ENCODE results near the gene MN1. TPM values are rescaled to one million over a fixed set of nuclear protein-coding genes. Genes with fewer than 3 reads are reported as not detected.

MN1 gene
- total and polyA plus RNA-seq, 2 of the 8 experiments (the other 6 are each of a cell fraction or from before 2014, with no cell fraction given), result 3.1 to 4.9 TPM

- H3K27ac ChIP-seq (ENCODE audit: low read depth, low read length), result no peak overlapping the region
- H3K9ac ChIP-seq (replicated peaks in 1 of 4; ENCODE audit: extremely low read depth in 1 of 4, low read depth in 3 of 4, low read length in 3 of 4), result no peak overlapping the region
These were observed 10.2 kb downstream of the MN1 start for GRCh38 chr22:27791159-27791858.

More at GRCh38 chr22:27791159-27791858, 10.2 kb downstream of the MN1 start:
- Histone ChIP-seq H3K36me3 (ENCODE audit: control insufficient read depth in 2 of 4, insufficient read depth in 4 of 4, low read length in 3 of 4) (no peaks in the 10 kb centered on the region), H3K56ac (replicated peaks; ENCODE audit: insufficient read length, low read depth, low read length) (no peak overlapping the region), H3K79me1 (ENCODE audit: low read depth, low read length) (peaks cover 3% of the 10 kb centered on the region; the same call in 1 of the 2 replicates), H2AK5ac (ENCODE audit: low read depth, low read length) (no peak overlapping the region), H3K9me3 (ENCODE audit: insufficient read depth in 2 of 2, low read depth in 1 of 2, low read length in 1 of 2) (no peaks in the 10 kb centered on the region), H3K23me2 (ENCODE audit: low read depth, low read length) (no peaks in the 10 kb centered on the region; the same call in 1 of the 2 replicates), H3K23ac (ENCODE audit: insufficient read length) (no peak overlapping the region), H4K20me1 (replicated peaks in 1 of 2; ENCODE audit: control insufficient read depth in 1 of 2, insufficient read depth in 2 of 2, low read length in 2 of 2) (peaks cover 2% of the 10 kb centered on the region in 2 experiments), H3K79me2 (ENCODE audit: control insufficient read depth in 1 of 2, insufficient read depth in 2 of 2, low read length in 2 of 2) (no peaks in the 10 kb centered on the region), H3K27me3 (replicated peaks in 1 of 4; ENCODE audit: control insufficient read depth in 3 of 4, extremely low read depth in 1 of 4, insufficient read depth in 3 of 4, low read length in 3 of 4) (peaks cover 9 to 65% (median 44%) of the 10 kb centered on the region in 4 experiments), H3K4ac (replicated peaks; ENCODE audit: insufficient read length, low read depth, low read length) (no peak overlapping the region), H3K4me2 (ENCODE audit: insufficient read depth in 1 of 2, low read depth in 2 of 2, low read length in 2 of 2) (peak overlapping the region; percentile 54 to 64), H3K4me3 (ENCODE audit: extremely low read depth in 1 of 4, insufficient read depth in 2 of 4, low read depth in 3 of 4, low read length in 4 of 4) (peak overlapping the region in 2 of 4 experiments; percentile 12 to 42; a peak in 4 of 8 replicates), H4K5ac (ENCODE audit: insufficient read length, low read depth, low read length) (no peak overlapping the region), H4K91ac (replicated peaks; ENCODE audit: insufficient read length, low read length) (no peak overlapping the region), H2BK20ac (ENCODE audit: low read length) (no peak overlapping the region), H4K8ac (ENCODE audit: extremely low read depth, insufficient read depth, low read length) (no peak overlapping the region), H2BK15ac (ENCODE audit: low read length) (peak overlapping the region; percentile 47; the same call in 1 of the 2 replicates), H3K4me1 (replicated peaks in 1 of 4; ENCODE audit: control insufficient read depth in 3 of 4, insufficient read depth in 4 of 4, low read length in 3 of 4) (peaks cover 22 to 40% (median 25%) of the 10 kb centered on the region in 4 experiments), H3K18ac (ENCODE audit: extremely low read depth, low read length) (peak overlapping the region; percentile 13; the same call in 1 of the 2 replicates), H2BK120ac (replicated peaks; ENCODE audit: low read depth, low read length) (no peak overlapping the region), H2AFZ (ENCODE audit: low read length) (no peak overlapping the region), H3K14ac (ENCODE audit: insufficient read length) (no peak overlapping the region), H2BK12ac (ENCODE audit: low read depth, low read length) (0 out of 2 replicates have a peak overlapping the region, but pooled peaks have one; percentile 81), H2BK5ac (ENCODE audit: low read depth, low read length) (no peak overlapping the region)
- WGBS, 2 experiments (ENCODE audit: extremely low coverage in 1 of 2, insufficient coverage in 1 of 2, insufficient read length in 1 of 2, insufficient replicate concordance in 2 of 2, low coverage in 1 of 2, low lambda C conversion rate in 2 of 2, missing lambda C conversion rate in 1 of 2), result 32% methylated on average over 17 of the region's 17 CpGs; no CpG with 5 or more reads in 1 of the 2 experiments
- DNase-seq (ENCODE audit: low read depth in 1 of 2, low spot score in 2 of 2), result no peak
- no peak for FAIRE-seq
- POLR2A ChIA-PET (ENCODE audit: partially characterized antibody), result interaction anchor here (0.7 to 1.0 kb wide), 2 partner anchors 12 to 39 kb away, joined by 3 to 7 read pairs; no protein-coding TSS in a partner anchor
- TF ChIP-seq TCF12 (IDR thresholded peaks at IDR 0.05; ENCODE audit: low read depth, low read length) (peak; percentile 69; the same call in 1 of the 2 replicates), SUZ12 (IDR thresholded peaks at IDR 0.05; ENCODE audit: low read length) (no peak; the same call in 1 of the 2 replicates)
- CTCF ChIA-PET (ENCODE audit: partially characterized antibody), result interaction anchor here (0.6 to 1.8 kb wide), 6 partner anchors 12 to 1574 kb away, joined by 3 to 9 read pairs (median 4); no protein-coding TSS in a partner anchor
